ENCODE results near the gene HECTD1.
"Not testable (repeated sequence)": the region's sequence is repeated elsewhere in the genome, so short reads cannot be mapped to it uniquely, and the experiment has no call there.

The HECTD1 gene

DNA sequence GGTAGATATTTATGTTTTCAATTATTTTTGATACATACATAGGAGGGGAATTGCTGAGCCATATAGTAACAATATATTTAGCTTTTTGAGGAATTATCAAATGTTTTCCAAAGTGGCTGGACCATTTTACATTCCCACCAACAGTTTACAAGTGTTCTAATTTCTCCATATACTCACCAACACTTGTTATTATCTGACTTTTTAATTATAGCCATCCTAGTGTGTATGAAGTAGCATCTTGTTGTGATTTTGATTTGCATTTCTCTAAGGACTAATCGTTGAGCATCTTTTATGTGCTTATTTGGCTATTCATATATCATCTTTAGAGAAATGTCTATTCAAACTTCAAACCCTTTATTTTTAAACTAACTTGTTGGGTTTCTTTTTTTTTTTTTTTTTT is 17.2 kb upstream of the HECTD1 start:
- no peak for DNase-seq

GRCh38 chr14:31223331-31223730 is 15.7 kb upstream of the HECTD1 start:
- no peak for DNase-seq

- no peak for DNase-seq
Measured at GRCh38 chr14:31222834-31223233, 15.2 kb upstream of the HECTD1 start.

- DNase-seq: no peak
Measured at GRCh38 chr14:31221266-31221665, 13.7 kb upstream of the HECTD1 start.

DNA sequence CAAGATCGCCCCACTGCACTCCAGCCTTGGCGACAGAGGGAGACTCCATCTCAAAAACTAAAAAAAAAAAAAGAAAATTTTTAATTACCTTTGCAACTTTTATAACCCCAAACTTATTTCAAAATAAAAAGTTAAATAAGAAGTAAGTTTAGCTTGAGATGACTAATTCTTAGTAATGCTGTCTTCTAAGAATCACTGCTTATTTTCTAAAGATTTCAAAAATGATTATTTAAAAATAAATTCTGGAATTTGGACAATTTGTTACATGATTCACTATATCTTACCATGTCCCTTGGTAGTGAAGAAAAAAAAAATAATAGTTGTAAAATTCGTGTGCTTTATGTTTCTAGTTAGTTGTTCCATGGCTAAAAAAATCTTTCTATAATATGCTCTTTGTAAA is 11.6 kb upstream of the HECTD1 start:
- no peak for DNase-seq

GRCh38 chr14:31216359-31216758 is 8.8 kb upstream of the HECTD1 start:
- no peak for DNase-seq

GRCh38 chr14:31212893-31213292 is 5.3 kb upstream of the HECTD1 start:
- DNase-seq: no peak

DNA sequence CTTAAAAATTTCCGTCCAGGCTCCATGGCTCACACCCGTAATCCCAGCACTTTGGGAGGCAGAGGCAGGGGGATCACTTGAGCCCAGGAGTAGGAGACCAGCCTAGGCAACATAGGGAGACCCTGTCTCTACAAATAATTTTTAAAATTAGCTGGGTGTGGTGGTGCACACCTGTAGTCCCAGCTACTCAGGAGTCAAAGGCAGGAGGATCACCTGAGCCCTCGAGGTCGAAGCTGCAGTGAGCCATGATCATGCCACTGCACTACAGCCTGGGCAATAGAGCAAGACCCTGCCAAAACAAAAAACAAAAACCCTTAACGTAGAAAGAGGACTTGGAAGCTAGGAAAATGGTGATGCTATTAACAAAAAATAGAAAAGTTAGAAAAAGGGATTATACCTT is 2.0 kb upstream of the HECTD1 start:
- no peak for DNase-seq

GRCh38 chr14:31208546-31209424 is 1.2 kb upstream of the HECTD1 start:
- DNase-seq: no peak

DNA sequence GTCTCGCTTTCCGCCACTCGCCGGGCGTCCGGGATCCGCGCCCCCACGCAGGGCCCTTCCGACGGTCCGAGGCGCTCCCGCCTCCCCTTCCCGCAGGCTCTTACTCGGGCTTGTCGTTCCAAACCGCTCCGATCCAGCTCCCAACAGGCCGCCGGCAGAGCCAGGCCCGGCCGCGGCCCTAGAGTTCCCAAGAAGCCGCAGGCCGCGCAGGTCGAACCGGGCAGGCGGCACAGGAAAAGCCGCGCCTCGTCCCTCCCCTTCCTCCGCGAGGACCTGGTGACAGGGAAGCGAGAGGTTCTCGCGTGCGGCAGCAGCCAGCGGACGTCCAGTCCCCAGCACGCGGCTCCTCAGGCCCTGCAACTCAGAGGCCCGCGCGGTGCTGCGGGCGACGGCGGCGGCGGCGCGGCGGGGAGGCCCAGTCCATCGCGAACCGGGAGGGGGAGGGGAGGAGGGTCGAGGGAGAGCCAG is 272 bp downstream of the HECTD1 start:
- DNase-seq: peak in 1 of 2 experiments; percentile 27

GRCh38 chr14:31206536-31207286 is 882 bp downstream of the HECTD1 start:
- DNase-seq: no peak

GRCh38 chr14:31205681-31206535 is 1.7 kb downstream of the HECTD1 start:
- DNase-seq: no peak

DNA sequence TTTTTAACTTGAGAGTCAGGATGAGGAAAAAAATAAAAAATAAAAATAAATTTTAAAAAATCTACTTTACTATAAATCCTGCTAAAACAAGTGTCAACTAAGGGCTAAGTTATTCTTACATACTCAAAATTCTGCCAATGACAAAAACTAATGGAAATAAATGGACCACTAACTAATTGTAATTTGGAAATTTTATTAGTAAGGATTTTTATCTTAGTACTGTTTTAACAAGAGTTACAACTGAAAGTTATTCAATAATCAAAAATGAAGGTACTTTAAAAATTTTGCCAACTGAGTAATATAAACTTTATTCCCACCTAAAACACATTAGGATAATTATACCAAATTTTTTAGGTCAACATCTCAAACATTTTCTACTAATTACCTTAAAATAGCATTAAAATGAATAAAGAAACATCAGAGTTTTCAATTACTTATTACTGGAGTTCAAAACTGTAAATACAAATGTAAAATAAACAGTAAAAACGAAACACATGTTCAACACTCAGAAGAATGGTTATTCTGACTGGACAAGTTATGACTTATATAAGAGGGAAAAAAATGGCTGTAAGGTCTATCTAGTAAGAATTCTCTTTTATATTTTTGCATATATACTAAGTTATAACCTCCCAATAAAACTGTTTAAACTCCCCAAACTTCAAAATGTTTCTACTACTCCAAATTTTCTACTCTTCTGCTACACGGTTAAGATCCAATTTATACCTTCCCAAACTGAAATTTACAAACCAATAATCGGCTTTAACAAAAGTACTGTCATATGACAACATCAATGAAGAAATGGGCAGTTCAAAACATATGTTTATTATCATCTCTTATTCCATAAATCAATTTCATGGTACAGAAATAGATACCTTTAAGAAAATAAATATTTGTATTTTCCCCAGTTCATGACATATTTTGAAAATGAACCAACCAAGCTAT is 2.7 kb downstream of the HECTD1 start:
- DNase-seq: no peak

GRCh38 chr14:31203899-31204592 is 3.5 kb downstream of the HECTD1 start:
- DNase-seq: not testable (repeated sequence)

GRCh38 chr14:31203414-31203742 is 4.2 kb downstream of the HECTD1 start:
- DNase-seq: no peak

GRCh38 chr14:31201111-31201510 is 6.5 kb downstream of the HECTD1 start:
- no peak for DNase-seq

- DNase-seq: no peak
Measured at GRCh38 chr14:31200702-31200990, 6.9 kb downstream of the HECTD1 start.

- no peak for DNase-seq
Measured at GRCh38 chr14:31197671-31198070, 9.9 kb downstream of the HECTD1 start.

GRCh38 chr14:31196839-31197492 is 10.6 kb downstream of the HECTD1 start:
- DNase-seq: no peak

GRCh38 chr14:31194661-31195060 is 12.9 kb downstream of the HECTD1 start:
- DNase-seq: no peak

- no peak for DNase-seq
Measured at GRCh38 chr14:31194095-31194494, 13.5 kb downstream of the HECTD1 start.

Measured in cerebellar nuclear complex (tissue), 1 donor.